B cell (primary cell): Measurements from ENCODE around the gene CPNE1.

Experiments used
- CTCF ChIP-seq: fragments of 200-600 bp; IDR thresholded peaks from one replicate; pipeline ENCODE4 v1.8.0; 2022; ENCODE audit warnings: antibody characterized with exemption, mild to moderate bottlenecking
- EZH2 ChIP-seq: IDR thresholded peaks from 2 replicates; pipeline ENCODE4 v1.6.1; 2012; ENCODE audit warnings: borderline replicate concordance, low read depth, mild to moderate bottlenecking, moderate library complexity, low read length; ENCODE audit not compliant: insufficient read depth, poor library complexity, severe bottlenecking

- TF ChIP-seq CTCF (no peak), EZH2 (no peak)
These were observed 7.4 kb downstream of the CPNE1 start for GRCh38 chr20:35657271-35657670.
